ENCODE results near the gene TSHB. TPM values are rescaled to one million over a fixed set of nuclear protein-coding genes. Genes with fewer than 3 reads are reported as not detected.
"Not testable (repeated sequence)": the region's sequence is repeated elsewhere in the genome, so short reads cannot be mapped to it uniquely, and the experiment has no call there.

TSHB gene
- polyA plus RNA-seq (ENCODE audit: low read depth in 6 of 6) = not detected

DNA sequence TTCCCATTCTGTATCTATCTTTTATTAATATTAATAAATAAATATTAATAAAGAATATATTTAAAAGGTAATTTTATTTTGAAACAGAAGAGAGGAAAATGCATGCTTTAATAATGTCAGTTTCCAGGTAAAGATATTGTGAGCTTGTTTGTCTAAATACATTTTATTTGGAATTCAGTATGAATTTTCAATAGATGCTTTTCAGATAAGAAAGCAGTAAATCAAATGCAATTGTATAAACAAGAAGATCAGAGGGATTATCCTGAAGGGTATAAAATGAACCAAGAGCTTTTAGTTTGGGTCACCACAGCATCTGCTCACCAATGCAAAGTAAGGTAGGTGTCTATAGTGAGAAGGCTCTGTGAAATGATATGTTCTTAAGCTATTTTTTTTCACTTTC, at the start of gene TSHB:
TSHB (plus strand) TSS at position 301 of the 400 bp plus-strand sequence. CDS start 3,537 bp downstream, outside the sequence.
- Mint-ChIP-seq H3K4me3 (no peak within 1 kb of the TSS), H3K9me3 (no peaks in the 10 kb centered on the region), H3K4me1 (no peaks in the 10 kb centered on the region), H3K27ac (peak within 1 kb of the TSS in 1 of 6 donors; percentile 52), H3K36me3 (no peaks in the 10 kb centered on the region), H3K27me3 (peaks cover 8 to 29% (median 11%) of the 10 kb centered on the region in 3 donors)
- ATAC-seq (ENCODE audit: low read depth in 2 of 2) (no peak), DNase-seq (no peak)

DNA sequence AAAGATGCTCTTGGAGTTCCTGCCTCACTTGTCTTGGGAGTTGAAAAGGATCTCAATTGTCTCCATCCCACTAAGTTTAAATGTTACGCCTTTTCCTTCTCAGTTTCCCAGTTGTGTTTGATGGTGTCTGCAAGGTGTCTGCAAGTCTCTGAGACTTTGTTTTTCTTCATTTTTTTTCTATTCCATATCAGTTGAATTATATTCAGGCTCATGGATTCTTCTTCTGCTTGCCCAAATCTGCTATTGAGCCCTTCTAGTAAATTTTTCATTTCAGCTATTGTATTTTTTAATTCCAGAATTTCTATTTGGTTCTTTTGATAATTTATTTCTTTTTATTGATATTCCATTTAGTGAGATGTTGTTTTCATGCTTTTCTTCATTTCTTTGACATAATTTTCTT, 47.4 kb upstream of the TSHB start:
- Mint-ChIP-seq H3K4me3 (no peak overlapping the region), H3K27ac (no peak overlapping the region), H3K27me3 (peaks cover 6 to 22% (median 19%) of the 10 kb centered on the region in 3 donors), H3K9me3 (peaks cover 8 to 31% (median 18%) of the 10 kb centered on the region in 7 donors), H3K36me3 (peaks cover 14 to 16% of the 10 kb centered on the region in 2 donors), H3K4me1 (no peaks in the 10 kb centered on the region)
- DNase-seq = no peak
- ATAC-seq (ENCODE audit: low read depth in 2 of 2) = no peak

DNA sequence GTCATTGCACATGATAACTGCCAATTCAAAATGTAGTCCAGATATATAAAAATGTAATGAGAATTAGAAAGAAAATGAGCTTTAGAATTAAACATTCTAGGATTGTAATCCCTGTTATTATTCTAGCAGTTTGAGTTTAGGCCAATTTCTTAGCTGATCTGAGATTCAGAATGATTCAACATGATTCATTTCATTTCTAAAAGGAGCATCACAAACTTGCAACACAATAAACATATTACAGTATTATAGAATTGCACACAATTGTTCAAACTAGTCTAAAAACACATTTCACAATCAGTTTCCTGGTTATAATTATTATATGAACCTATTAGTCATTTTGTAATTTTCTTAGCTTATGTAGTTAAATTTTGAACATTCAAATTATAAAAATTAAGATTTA, 43.3 kb upstream of the TSHB start:
- Mint-ChIP-seq H3K4me3 (no peak overlapping the region), H3K27ac (no peak overlapping the region), H3K4me1 (no peaks in the 10 kb centered on the region), H3K36me3 (peaks cover 25 to 29% of the 10 kb centered on the region in 2 donors), H3K9me3 (peaks cover 18 to 56% (median 34%) of the 10 kb centered on the region in 7 donors), H3K27me3 (peaks cover 10 to 30% (median 25%) of the 10 kb centered on the region in 3 donors)
- DNase-seq (no peak), ATAC-seq (ENCODE audit: low read depth in 2 of 2) (no peak)

DNA sequence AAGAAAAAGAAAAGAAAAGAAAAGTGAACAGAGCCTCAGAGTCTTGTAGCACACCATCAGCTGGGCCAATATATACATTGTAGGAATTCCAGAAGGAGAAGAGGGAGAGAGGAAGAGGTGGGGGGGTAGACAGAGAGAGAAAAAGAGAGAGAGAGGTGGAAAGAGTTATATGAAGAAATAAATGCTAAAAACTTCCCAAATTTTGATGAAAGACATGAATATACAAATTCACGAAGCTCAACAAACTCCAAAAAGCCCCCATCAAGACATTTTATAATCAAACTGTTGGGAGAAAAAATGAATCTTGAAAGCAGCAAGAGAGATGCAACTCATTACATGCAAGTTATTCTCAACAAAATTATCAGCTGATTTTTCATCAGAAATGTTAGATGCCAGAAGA, 41.5 kb upstream of the TSHB start:
- Mint-ChIP-seq H3K27ac (no peak overlapping the region), H3K4me1 (no peaks in the 10 kb centered on the region), H3K36me3 (peaks cover 9 to 15% of the 10 kb centered on the region in 2 donors), H3K27me3 (peaks cover 4 to 19% (median 16%) of the 10 kb centered on the region in 3 donors), H3K4me3 (no peak overlapping the region), H3K9me3 (peaks cover 10 to 39% (median 23%) of the 10 kb centered on the region in 7 donors)
- DNase-seq = no peak
- ATAC-seq (ENCODE audit: low read depth in 2 of 2) = no peak

DNA sequence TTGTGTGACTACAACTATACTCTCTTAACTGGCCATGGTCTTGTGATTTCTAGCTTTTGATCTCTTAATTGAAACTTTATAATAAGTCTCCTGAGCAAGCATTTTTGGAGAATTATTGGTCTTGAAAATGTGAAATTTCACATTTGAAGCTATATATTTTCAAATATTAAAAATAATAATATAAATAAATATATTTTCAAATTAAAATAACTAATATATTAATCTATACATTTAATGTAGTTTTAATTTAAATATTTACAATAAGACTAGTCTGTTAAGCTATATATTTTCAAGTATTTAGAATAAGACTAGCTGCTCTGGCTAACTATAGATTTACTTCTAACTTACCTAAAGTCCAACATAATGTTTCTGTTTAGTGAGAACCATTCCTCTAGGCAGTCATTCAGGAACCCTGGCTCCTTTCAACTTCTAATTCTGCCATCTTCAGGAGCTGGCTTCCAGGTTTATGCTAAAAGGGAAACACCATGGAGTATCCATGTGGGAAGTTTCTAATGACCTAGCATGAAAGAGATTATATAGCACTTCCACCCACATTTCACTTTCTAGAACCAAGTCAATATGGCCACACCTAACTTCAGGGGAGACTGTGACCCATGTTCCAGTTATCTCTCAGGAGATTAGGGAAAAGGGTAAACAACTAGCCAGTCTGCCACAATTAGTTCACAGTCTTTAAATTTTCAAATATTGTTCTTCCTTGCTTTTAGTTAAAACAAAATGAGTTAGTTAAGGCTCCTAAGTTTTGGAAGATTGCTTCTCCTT, 31.9 kb upstream of the TSHB start:
- no peaks in the 10 kb centered on the region for H3K36me3 Mint-ChIP-seq
- H3K9me3 Mint-ChIP-seq = peaks cover 0 to 5% (median 0%) of the 10 kb centered on the region in 7 donors
- H3K27me3 Mint-ChIP-seq = peaks cover 7 to 22% (median 13%) of the 10 kb centered on the region in 3 donors
- DNase-seq (no peak), ATAC-seq (ENCODE audit: low read depth in 2 of 2) (no peak)
- no peaks in the 10 kb centered on the region for H3K4me1 Mint-ChIP-seq
- no peak overlapping the region for H3K4me3 Mint-ChIP-seq
- H3K27ac Mint-ChIP-seq = no peak overlapping the region

DNA sequence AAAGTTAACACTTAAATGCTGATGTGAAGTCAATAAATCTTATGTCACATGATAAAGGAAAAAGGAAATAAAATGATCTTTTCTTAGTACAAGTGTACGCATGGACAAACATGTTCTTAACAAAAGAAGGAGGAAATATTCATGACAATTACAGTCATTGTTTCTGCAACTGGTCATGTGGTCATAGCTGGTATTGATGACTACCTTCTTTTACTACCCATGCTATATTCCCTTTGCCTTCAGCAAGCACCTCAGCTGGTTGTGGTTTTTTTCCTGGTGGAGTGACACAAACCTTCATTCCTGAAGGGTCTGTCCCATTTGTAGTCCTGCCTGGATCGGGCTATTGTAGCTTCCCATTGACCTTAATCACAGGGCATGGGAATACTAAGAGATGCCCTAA, 23.4 kb upstream of the TSHB start:
- peaks cover 28 to 43% (median 32%) of the 10 kb centered on the region in 3 donors for H3K27me3 Mint-ChIP-seq
- DNase-seq = no peak
- peaks cover 0 to 5% (median 2%) of the 10 kb centered on the region in 7 donors for H3K9me3 Mint-ChIP-seq
- no peak overlapping the region for H3K27ac Mint-ChIP-seq
- no peak overlapping the region for H3K4me3 Mint-ChIP-seq
- no peak for ATAC-seq (ENCODE audit: low read depth in 2 of 2)
- H3K36me3 Mint-ChIP-seq = no peaks in the 10 kb centered on the region
- H3K4me1 Mint-ChIP-seq = no peaks in the 10 kb centered on the region

DNA sequence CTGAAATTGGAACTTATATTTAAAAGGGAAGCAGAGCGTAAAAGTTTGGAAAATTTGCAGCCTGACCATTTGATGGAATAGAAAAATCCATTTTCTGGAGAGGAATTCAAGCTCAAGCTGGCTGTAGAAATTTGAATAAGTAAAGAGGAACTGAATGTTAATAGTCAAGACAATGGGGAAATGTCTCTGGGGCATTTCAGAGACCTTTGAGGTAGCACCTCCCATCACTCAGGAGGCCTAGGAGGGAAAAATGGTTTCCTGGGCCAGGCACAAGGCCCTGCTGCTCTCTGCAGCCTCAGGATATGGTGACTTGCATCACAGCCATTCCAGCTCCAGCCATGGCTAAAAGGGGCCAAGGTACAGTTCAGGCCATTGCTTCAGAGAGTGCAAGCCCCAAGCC, 17.6 kb upstream of the TSHB start:
- no peak overlapping the region for H3K4me3 Mint-ChIP-seq
- H3K27me3 Mint-ChIP-seq = peaks cover 5 to 9% (median 8%) of the 10 kb centered on the region in 3 donors
- ATAC-seq (ENCODE audit: low read depth in 2 of 2) (no peak), DNase-seq (no peak)
- H3K9me3 Mint-ChIP-seq = peaks cover 0 to 8% (median 4%) of the 10 kb centered on the region in 7 donors
- no peaks in the 10 kb centered on the region for H3K4me1 Mint-ChIP-seq
- no peaks in the 10 kb centered on the region for H3K36me3 Mint-ChIP-seq
- no peak overlapping the region for H3K27ac Mint-ChIP-seq

DNA sequence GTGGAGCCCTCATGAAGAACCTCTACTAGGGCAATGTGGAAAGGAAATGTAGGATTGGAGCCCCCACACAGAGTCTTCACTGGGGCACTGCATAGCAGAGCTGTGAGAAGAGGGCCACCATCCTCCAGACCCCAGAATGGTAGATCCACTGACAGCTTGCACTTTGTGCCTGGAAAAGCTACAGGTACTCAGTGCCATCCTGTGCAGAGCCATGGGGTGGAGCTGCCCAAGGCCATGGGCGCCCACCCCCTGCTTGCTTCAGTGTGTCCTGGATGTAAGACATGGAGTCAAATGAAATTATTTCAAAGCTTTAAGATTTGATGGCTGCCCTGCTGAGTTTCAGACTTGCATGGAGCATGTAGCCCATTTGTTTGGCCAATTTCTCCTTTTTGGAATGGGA, 17.2 kb upstream of the TSHB start:
- H3K27ac Mint-ChIP-seq = no peak overlapping the region
- H3K4me3 Mint-ChIP-seq = no peak overlapping the region

DNA sequence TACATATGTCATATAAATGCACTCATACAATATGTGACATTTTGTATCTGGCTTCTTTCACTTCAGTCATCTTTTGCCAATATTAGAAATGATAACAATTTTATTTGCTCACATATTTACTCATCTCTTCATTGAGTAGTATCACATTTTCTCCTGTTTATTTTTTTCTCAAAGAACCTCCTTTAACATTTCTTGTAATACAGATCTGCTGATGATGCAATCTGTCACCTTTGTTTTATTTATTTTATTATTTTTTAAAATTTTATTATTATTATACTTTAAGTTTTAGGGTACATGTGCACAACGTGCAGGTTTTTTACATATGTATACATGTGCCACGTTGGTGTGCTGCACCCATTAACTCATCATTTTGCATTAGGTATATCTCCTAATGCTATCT, 15.8 kb upstream of the TSHB start:
- Mint-ChIP-seq H3K27me3 (peaks cover 5% of the 10 kb centered on the region in 3 donors), H3K4me1 (no peaks in the 10 kb centered on the region), H3K27ac (peak overlapping the region in 1 of 6 donors; percentile 84), H3K4me3 (no peak overlapping the region), H3K9me3 (peaks cover 0 to 11% (median 4%) of the 10 kb centered on the region in 7 donors), H3K36me3 (no peaks in the 10 kb centered on the region)
- no peak for ATAC-seq (ENCODE audit: low read depth in 2 of 2)
- no peak for DNase-seq

More for the DNA sequence above, 17.2 kb upstream of the TSHB start:
- H3K9me3 Mint-ChIP-seq = peaks cover 0 to 8% (median 4%) of the 10 kb centered on the region in 7 donors
- DNase-seq (no peak), ATAC-seq (ENCODE audit: low read depth in 2 of 2) (no peak)
- no peaks in the 10 kb centered on the region for H3K4me1 Mint-ChIP-seq
- H3K27me3 Mint-ChIP-seq = peaks cover 5 to 6% (median 5%) of the 10 kb centered on the region in 3 donors
- H3K36me3 Mint-ChIP-seq = no peaks in the 10 kb centered on the region

DNA sequence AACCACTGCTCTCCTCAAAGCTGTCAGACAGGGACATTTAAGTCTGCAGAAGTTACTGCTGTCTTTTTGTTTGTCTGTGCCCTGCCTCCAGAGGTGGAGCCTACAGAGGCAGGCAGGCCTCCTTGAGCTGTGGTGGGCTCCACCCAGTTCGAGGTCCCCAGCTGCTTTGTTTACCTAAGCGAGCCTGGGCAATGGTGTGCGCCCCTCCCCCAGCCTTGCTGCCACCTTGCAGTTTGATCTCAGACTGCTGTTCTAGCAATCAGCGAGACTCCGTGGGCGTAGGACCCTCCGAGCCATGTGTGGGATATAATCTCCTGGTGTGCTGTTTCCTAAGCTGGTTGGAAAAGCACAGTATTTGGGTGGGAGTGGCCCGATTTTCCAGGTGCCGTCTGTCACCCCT, 10.1 kb upstream of the TSHB start:
- not testable (repeated sequence) for DNase-seq

DNA sequence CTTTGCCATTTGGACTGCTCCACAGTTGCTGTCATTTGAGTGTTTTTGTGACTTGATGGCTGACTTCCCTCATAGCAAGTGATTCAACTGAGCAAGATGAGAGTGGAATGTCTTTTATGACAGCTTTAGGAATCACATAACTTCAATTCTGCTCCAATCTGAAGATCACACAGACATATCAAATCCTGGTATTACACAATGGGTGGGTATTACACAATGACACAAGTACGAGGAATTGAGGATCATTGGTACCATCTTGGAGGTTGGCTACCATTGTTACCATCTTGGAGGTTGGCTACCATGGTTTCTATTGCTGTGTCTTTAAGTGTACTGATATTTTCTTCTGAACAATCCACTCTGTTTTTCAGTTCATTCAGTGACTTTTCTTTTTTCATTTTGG, 8.5 kb upstream of the TSHB start:
- H3K36me3 Mint-ChIP-seq = no peaks in the 10 kb centered on the region
- DNase-seq (no peak), ATAC-seq (ENCODE audit: low read depth in 2 of 2) (no peak)
- no peak overlapping the region for H3K4me3 Mint-ChIP-seq
- H3K9me3 Mint-ChIP-seq = peaks cover 0 to 6% (median 0%) of the 10 kb centered on the region in 7 donors
- no peak overlapping the region for H3K27ac Mint-ChIP-seq
- no peaks in the 10 kb centered on the region for H3K4me1 Mint-ChIP-seq
- H3K27me3 Mint-ChIP-seq = peaks cover 8 to 19% (median 12%) of the 10 kb centered on the region in 3 donors

More for the DNA sequence above, 10.1 kb upstream of the TSHB start:
- ATAC-seq (ENCODE audit: low read depth in 2 of 2); H3K36me3 Mint-ChIP-seq; H3K9me3 Mint-ChIP-seq; H3K27ac Mint-ChIP-seq; H3K4me1 Mint-ChIP-seq; H3K4me3 Mint-ChIP-seq: not testable (repeated sequence)
- peaks cover 6 to 19% (median 12%) of the 10 kb centered on the region in 3 donors for H3K27me3 Mint-ChIP-seq

DNA sequence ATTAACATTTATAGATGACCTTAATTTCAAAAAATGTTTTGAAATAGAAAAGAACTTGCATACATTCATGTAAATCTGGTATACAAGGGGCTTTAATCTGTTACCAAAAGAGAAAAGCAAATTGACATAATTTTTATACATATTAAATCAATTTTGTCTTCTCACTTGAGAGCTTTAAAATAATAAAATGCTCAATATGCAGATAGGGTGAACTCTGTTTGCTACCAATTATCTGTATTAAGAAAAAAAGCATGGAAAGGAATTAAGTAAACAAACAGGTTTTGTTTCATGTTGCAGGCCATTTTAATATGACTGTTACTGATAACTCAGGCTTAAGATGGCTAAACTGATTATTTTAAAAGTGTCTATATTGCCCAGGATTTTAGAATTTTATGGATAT, 6.0 kb upstream of the TSHB start:
- DNase-seq (no peak), ATAC-seq (ENCODE audit: low read depth in 2 of 2) (no peak)
- Mint-ChIP-seq H3K4me3 (no peak overlapping the region), H3K27me3 (peaks cover 10 to 24% (median 14%) of the 10 kb centered on the region in 3 donors), H3K4me1 (no peaks in the 10 kb centered on the region), H3K36me3 (no peaks in the 10 kb centered on the region), H3K27ac (no peak overlapping the region), H3K9me3 (peaks cover 0 to 3% (median 0%) of the 10 kb centered on the region in 7 donors)

DNA sequence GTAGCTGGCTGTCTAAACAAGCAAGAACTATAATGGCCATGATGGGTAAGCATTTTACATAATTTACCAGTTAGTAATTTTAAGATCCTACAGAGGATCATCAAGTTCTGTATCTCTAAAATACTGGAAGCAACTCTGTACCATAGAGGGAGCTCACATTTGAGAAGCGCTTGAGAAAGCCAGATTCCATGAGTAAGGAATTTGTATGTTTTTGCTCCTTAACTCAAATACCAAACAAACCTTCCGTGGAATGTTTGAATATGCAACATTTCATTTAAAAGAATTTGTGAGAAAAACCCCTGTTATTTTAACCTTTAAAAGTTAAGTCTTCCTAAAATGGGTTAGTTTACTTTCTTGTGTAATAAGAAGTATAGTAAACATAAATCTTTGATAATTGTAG, 2.0 kb downstream of the TSHB start:
- Mint-ChIP-seq H3K36me3 (no peaks in the 10 kb centered on the region), H3K4me1 (no peaks in the 10 kb centered on the region), H3K9me3 (no peaks in the 10 kb centered on the region), H3K4me3 (no peak overlapping the region), H3K27ac (no peak overlapping the region), H3K27me3 (peaks cover 6 to 30% (median 16%) of the 10 kb centered on the region in 3 donors)
- ATAC-seq (ENCODE audit: low read depth in 2 of 2) = no peak
- no peak for DNase-seq

DNA sequence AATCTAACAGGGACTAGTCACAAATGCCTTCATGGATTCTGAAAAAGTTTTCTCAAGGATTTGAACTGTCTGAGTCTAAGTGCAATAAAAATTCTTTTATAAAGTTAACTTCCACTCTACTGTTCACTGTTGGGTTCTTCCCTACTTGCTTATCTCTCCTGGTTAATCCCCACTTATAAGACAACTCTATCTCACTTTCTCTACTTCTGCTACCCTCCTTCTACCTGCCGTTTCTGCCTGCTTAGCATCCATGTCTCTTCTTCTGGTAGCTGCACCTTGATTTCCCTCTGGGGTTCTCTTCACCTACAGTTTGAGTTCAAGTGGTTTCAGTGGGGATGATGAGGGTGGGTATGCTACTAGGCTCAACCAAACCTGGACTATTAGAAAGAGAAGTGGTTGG, 6.0 kb downstream of the TSHB start:
- peaks cover 0 to 9% (median 5%) of the 10 kb centered on the region in 3 donors for H3K27me3 Mint-ChIP-seq
- DNase-seq (no peak), ATAC-seq (ENCODE audit: low read depth in 2 of 2) (no peak)
- H3K9me3 Mint-ChIP-seq = no peaks in the 10 kb centered on the region
- no peak overlapping the region for H3K27ac Mint-ChIP-seq
- no peaks in the 10 kb centered on the region for H3K4me1 Mint-ChIP-seq
- H3K36me3 Mint-ChIP-seq = no peaks in the 10 kb centered on the region
- H3K4me3 Mint-ChIP-seq = no peak overlapping the region

Measured in naive B cell (primary cell).